Stimulated activated CD8-positive, alpha-beta memory T cell treated with anti-CD3 and anti-CD28 coated beads, Interleukin-15, amount 100 ng/mL, for 24 hours (primary cell): Measurements from ENCODE around the gene TLE6.
"Not testable (repeated sequence)": the region's sequence is repeated elsewhere in the genome, so short reads cannot be mapped to it uniquely, and the experiment has no call there.

Experiments
- DNase-seq: peaks from one replicate; pipeline ENCODE4 v3.0.0-alpha.2; 2020; ENCODE audit warnings: low read depth

The TLE6 gene

GRCh38 chr19:3004522-3004921 lies 27.2 kb downstream of the TLE6 start:
- no peak for DNase-seq

GRCh38 chr19:3005345-3005744 lies 28.0 kb downstream of the TLE6 start:
- DNase-seq, result no peak

GRCh38 chr19:3006075-3006767 lies 28.9 kb downstream of the TLE6 start:
- DNase-seq, result no peak

GRCh38 chr19:3007975-3008374 lies 30.6 kb downstream of the TLE6 start:
- no peak for DNase-seq

- no peak for DNase-seq
These were observed 31.6 kb downstream of the TLE6 start for GRCh38 chr19:3008994-3009393.

GRCh38 chr19:3010871-3011270 lies 33.5 kb downstream of the TLE6 start:
- no peak for DNase-seq

- DNase-seq, result not testable (repeated sequence)
These were observed 34.7 kb downstream of the TLE6 start for GRCh38 chr19:3012059-3012458.

- no peak for DNase-seq
These were observed 35.4 kb downstream of the TLE6 start for GRCh38 chr19:3012621-3013262.

- DNase-seq, result no peak
These were observed 35.9 kb downstream of the TLE6 start for GRCh38 chr19:3013263-3013725.

GRCh38 chr19:3014135-3014534 lies 36.8 kb downstream of the TLE6 start:
- no peak for DNase-seq

- no peak for DNase-seq
These were observed 38.0 kb downstream of the TLE6 start for GRCh38 chr19:3015126-3016057.

- DNase-seq, result no peak
These were observed 40.6 kb downstream of the TLE6 start for GRCh38 chr19:3017923-3018322.

GRCh38 chr19:3019211-3019854 lies 42.0 kb downstream of the TLE6 start:
- no peak for DNase-seq

GRCh38 chr19:3020321-3020960 lies 43.1 kb downstream of the TLE6 start:
- no peak for DNase-seq

GRCh38 chr19:3024509-3024869 lies 47.1 kb downstream of the TLE6 start:
- DNase-seq, result no peak

GRCh38 chr19:3024870-3025548 lies 47.6 kb downstream of the TLE6 start:
- no peak for DNase-seq

- no peak for DNase-seq
These were observed 48.2 kb downstream of the TLE6 start for GRCh38 chr19:3025549-3025886.

GRCh38 chr19:3026768-3027167 lies 49.4 kb downstream of the TLE6 start:
- DNase-seq, result no peak

GRCh38 chr19:3027292-3027691 lies 49.9 kb downstream of the TLE6 start:
- DNase-seq, result no peak

GRCh38 chr19:3027981-3028304 lies 50.6 kb downstream of the TLE6 start:
- DNase-seq, result no peak

- DNase-seq, result no peak
These were observed 51.1 kb downstream of the TLE6 start for GRCh38 chr19:3028305-3029064.
